Stimulated activated CD8-positive, alpha-beta memory T cell treated with anti-CD3 and anti-CD28 coated beads, Interleukin-15, amount 100 ng/mL, for 48 hours (primary cell): ENCODE measurements around the gene CNOT4.
"Not testable (repeated sequence)": the region's sequence is repeated elsewhere in the genome, so short reads cannot be mapped to it uniquely, and the experiment has no call there.

Experiments used
- DNase-seq, 2 donors: peaks; one replicate each; pipeline ENCODE4 v3.0.0-alpha.2; 2020; ENCODE audit warnings: low read depth in 2 of 2

Gene CNOT4

GRCh38 chr7:135365721-135366120, 144.2 kb downstream of the CNOT4 start:
- DNase-seq: no peak

GRCh38 chr7:135364206-135364605, 145.7 kb downstream of the CNOT4 start:
- DNase-seq: no peak

GRCh38 chr7:135362871-135363270, 147.0 kb downstream of the CNOT4 start:
- no peak for DNase-seq

- DNase-seq: no peak
These were observed 148.1 kb downstream of the CNOT4 start for GRCh38 chr7:135361788-135362187.

- DNase-seq: no peak
These were observed 150.3 kb downstream of the CNOT4 start for GRCh38 chr7:135359615-135360014.

DNA sequence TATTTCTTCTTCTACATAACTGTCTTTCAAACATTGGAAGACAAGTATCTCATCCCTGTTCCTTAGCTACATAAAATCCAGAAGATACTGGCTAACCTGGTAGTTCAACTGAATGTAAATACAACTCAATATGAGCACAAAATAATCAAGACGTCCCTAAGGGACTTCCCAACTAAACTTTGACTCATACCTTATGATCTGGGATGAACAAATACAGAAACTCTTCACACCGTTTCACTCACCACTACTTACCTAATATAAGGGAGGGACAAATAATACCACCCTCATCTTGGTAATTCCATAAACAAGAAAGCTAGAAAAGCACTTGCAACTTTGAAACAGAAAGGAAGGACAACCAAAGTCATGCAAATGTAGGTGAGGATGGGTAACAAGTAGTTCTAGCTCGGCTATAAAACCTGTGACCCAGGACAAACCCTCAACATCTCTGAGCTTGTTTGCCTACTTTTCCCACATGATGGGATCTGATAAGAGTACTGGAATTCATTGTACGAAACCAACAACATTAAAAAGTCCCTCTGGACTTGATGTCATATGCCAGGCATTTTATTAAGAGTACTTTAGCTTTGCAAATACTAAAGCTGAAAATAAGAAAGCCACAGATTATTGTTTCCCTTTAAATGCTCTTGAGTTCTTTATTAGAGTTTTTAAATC, 154.4 kb downstream of the CNOT4 start:
- DNase-seq: no peak

DNA sequence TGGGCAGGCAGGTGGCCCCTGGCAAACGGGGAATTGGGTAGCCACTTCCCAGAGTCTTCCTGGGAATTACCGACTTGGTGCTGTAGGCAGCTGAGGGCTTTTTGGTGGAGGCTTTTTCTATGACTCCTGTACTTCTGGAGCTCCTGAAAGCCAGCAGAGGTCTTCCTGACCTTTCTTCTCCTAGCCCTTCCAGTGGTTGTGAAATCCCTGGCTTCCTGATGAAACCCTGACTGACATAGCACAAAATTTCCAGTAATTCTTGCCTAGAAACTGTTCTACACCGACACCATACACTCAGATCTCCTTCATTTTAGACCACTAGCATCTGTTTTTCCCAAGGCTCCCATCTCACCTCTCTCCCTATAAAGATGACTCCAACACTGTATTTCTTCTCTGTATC, 156.1 kb downstream of the CNOT4 start:
- no peak for DNase-seq

GRCh38 chr7:135352285-135352684, 157.6 kb downstream of the CNOT4 start:
- DNase-seq: no peak

DNA sequence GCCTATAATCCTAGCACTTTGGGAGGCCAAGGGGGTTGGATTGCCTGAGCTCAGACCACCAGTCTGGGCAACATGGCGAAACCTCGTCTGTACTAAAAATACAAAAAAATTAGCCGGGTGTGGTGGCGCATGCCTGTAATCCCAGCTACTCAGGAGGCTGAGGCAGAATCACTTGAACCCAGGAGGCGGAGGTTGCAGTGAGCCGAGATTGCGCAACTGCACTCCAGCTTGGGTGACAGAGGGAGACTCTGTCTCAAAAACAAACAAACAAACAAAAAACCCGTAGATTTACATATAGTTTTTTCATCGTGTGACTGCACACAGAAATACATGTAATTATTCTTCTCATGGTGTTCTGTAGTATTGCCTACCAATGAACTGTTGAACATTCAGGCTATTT, 158.8 kb downstream of the CNOT4 start:
- DNase-seq: not testable (repeated sequence)

DNA sequence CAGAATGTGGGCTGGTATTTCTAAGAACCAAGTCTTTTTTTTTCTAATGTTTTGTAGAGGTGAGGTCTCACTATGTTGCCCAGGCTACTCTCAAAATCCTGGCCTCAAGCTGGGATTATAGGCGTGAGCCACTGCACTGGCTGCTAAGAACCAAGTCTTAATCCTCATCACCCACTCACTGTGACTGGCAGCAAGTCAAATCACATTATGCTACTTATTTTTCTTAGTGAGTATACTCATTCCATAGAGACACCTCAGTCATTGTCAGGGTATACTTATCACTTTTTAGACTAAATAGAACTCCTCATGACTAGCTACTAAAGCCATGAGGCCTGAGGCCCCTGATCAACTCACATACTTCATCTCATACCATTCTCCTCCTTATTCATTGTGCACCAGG, 160.2 kb downstream of the CNOT4 start:
- no peak for DNase-seq

GRCh38 chr7:135348493-135348892, 161.4 kb downstream of the CNOT4 start:
- DNase-seq: no peak

GRCh38 chr7:135343361-135343760, 166.5 kb downstream of the CNOT4 start:
- DNase-seq: no peak

DNA sequence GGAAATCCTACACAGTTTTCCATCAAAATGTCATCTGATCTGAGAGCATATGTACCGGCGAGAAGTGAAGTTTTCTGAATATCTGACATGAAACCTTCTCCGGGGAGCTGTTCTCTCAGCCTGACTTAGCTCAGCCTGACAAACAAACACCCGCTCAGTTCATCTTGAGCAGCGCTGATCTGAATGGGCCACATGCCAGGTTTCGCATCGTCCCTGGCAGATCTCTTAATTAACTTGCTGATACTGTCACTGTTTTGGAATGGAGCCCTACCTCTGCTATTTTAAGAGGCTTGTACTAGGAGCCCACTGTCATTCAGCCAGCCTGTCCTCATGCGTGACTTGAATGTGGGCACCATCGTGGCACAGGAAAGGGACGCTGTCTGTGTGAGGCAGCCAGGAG, 167.0 kb downstream of the CNOT4 start:
- DNase-seq: no peak

GRCh38 chr7:135341049-135341448, 168.9 kb downstream of the CNOT4 start:
- no peak for DNase-seq

DNA sequence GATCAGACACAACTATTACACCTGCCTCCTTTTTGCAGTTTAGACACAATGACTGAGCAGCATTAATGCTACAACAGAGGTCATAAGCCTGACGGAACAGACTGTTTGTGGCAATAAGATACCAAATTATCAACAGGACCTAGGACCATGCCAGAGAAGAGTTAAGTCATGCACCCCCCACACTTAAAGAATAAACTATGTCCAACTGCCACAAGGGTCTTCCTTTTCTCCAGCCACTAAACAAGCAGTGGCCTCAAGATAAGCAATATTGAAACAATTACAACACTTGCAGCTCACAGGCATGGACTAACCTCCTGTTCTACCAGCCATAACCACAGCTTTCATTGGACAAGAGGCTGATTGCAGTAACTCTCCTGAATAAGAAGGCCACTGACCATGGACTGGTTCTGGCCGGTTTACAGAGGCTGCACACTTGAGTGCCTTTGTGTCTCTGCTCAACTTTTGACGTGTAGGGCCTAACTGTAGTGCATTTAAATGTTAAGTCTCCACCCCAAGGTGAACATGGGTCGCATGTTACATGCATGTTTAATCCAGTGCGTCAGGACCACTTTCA, 171.8 kb downstream of the CNOT4 start:
- DNase-seq: no peak

DNA sequence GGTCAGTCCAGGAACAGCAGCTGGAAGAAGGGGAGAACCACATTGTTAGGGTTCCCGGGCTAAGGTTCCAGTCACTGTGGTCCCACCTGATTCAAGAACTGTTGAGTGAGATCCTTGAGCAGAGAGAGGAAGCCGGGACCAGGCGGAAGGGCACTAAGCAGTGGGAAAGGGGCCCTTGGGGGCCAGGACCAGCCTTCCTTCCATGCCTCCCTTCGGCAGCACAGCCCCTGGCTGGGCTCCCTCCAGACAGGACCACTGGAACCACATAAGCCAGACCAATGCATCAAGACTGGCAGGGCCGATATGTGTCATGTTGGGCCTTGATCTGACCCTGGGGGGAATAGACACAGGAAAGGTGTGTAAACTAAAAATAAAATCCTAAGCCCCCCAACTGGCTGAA, 172.4 kb downstream of the CNOT4 start:
- no peak for DNase-seq

DNA sequence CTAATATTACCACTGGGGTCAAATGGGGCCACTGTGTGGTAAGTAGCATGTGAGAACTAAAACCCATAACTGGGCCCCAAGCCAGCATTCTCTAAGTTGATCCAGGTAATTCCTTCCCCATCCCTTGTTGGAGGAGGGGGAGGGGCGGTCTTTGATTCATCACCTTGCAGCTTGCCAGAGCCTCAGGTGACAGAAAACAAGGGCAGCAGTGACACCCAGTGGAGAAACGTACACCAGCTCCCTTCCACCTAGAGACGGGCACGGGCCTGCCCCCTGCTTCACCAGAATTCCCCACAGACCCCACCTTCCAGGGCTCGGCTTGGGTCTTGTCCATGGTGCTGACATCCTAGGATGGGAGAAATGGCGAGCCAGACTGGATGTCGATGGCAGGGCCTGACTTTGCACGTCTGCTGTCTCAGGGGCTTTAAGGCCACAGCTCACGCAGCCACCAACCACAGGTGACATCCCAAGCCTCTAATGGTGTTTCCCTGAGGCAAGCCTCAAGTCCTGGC, 174.2 kb downstream of the CNOT4 start:
- DNase-seq: peak; percentile 4 to 24

- no peak for DNase-seq
These were observed 174.9 kb downstream of the CNOT4 start for GRCh38 chr7:135334830-135335543.

GRCh38 chr7:135333946-135334345, 176.0 kb downstream of the CNOT4 start:
- DNase-seq: no peak

- no peak for DNase-seq
These were observed 176.7 kb downstream of the CNOT4 start for GRCh38 chr7:135333200-135333599.

- no peak for DNase-seq
These were observed 179.8 kb downstream of the CNOT4 start for GRCh38 chr7:135330088-135330487.

- no peak for DNase-seq
These were observed 181.4 kb downstream of the CNOT4 start for GRCh38 chr7:135328526-135328925.

DNA sequence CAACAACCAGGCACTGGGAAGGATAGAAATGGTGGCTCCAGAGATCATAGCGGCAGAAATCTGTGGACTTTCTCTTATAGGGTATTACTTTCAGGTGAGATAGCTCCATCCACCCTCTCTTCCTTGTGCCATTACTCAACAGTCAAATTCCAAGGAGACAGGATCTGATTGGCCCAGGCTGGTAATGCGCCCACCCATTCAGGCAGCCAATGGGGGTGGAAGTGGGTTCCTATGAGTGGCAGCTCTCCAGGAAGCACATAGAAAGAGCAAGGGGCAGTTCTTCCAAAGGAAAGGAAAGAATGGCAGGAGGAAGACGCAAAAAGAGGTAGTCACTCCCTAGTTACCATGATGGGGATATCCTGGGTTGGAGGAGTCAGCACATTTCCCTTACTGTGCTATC, 181.8 kb downstream of the CNOT4 start:
- DNase-seq: no peak
